ENCODE results near the gene SNX13.
"Not testable (repeated sequence)": the region's sequence is repeated elsewhere in the genome, so short reads cannot be mapped to it uniquely, and the experiment has no call there.

Gene SNX13

DNA sequence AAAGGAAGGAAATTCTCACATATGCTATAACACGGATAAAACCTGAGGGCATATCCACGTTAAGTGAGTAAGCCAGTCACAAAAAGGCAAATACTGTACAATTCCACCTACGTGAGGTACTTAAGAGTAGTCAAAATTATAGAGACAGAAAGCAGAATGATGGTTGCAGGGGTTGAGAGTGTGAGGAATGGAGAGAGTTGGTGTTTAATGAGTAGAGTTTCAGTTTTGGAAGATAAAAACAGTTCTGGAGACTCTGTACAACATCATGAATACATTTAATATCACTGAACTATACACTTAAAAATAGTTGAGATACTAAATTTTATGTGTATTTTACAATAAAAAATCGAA, 95.1 kb downstream of the SNX13 start:
- DNase-seq (ENCODE audit: low spot score) = no peak

DNA sequence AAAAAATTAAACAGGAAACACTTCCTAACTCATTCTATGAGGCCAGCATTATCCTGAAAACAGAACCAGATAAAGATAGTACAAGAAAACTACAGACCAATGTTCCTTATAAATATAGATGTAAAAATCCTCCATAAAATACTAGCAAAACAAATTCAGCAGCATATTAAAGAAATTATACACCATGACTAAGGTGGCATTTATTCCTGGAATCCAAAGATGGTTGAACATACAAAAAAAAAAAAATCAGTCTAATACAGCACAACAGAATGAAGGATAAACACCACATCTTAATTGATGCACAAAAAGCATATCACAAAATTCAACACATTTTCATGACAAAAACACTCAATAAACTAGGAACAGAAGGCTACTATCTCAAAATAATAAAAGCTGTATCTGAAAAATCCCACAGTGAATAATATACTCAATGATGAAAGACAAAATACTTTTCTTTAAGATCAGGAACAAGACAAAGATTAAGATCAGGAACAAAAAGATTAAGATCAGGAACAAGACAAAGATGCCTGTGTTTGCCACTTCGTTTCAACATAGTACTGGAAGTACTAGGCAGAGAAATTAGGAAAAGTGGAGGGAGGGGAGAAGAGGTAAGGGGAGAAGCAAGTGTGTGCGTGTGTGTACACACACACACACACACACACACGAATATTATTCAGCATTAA, 95.6 kb downstream of the SNX13 start:
- no peak for DNase-seq (ENCODE audit: low spot score)

DNA sequence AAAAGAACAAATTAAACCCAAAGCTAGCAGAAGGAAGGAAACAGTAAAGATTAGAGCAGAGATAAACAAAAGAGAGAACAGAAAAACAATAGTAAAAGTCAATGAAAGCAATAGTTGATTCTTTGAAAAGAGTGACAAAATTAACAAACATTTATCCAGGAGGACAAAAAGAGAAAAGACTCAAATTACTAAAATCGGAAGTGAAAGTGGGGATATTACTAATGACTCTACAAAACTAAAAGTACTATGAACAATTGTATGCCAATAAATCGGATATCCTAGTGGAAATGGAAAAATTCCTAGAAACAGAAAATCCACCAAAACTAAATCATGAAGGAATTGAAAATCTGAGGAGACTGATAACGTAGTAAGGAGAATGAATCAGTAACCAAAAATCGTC, 96.3 kb downstream of the SNX13 start:
- no peak for DNase-seq (ENCODE audit: low spot score)

DNA sequence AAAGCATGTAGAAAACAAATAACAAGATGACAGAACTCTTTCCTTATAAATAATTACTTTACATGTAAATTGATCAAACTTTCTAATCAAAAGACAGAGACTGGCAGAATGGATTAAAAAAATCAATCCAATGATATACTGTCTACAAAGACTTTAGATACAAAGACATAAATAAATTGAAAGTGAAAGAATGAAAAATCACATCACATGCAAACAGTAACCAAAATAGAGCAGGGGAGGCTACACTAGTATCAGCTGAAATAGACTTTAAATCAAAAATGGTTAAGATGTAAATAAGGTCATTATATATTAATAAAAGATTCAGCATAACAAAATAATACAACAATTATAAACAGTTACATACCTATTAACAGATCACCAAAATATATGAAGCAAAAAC, 97.3 kb downstream of the SNX13 start:
- no peak for DNase-seq (ENCODE audit: low spot score)

DNA sequence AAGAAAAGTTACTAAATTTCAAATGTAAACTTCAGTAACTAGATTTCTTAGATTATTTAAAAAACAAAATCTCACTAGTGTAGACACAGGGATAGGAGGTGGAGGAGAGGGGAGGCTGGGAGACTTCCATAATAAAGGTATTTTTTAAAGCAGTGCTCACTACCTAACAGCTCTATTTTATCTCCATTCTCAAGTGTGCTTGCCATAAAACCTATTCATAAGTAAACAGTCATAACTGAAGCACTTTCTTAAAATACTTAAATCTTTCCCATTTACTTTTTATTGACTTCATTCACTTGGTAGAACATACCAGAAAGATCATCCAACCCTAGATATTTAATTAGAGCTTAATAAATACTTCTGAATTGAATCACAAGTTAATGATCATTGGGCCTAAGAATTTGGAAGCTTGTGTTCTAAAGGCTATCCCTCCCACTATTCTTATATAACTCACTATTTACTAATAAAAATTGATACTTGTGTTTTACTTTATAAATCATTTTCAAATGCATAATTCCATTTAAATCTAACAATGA, 107.4 kb downstream of the SNX13 start:
- DNase-seq (ENCODE audit: low spot score) = no peak

DNA sequence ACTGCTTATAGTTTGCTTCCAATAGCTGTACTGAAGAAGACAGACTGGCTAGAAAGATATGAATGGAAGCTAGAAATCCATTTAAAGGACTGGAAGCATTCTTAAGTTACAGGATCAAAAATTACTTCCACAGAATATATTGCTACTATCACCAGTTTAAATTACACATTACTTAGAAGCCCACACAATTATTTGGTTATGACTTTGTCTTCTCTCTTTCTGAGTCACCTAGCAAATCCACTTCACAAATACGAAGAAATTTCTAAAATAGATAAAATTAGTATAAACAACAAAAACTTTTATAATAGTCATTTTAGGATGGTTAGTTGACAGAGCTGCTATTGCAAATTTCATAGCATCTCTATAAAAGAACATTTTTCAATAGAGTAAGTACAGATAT, 108.1 kb downstream of the SNX13 start:
- DNase-seq (ENCODE audit: low spot score) = no peak

DNA sequence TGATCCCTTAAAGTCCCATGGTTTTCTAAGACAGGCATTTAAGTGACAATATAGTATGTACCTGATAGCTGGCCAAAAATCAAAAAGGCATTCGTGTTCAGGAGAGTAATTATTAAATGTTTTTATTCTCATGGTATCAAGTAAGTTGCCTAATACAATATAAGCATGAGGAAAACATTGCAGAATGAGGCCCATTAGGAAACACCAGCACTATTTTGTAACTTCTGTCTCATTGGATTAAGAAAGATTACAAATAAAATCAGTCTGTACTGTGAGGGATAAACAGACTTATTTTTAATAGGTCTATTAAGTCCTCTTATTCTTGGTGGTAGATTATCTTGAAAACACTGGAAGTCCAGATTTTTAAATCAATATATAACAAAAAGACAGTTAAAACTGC, 110.1 kb downstream of the SNX13 start:
- DNase-seq (ENCODE audit: low spot score) = no peak

DNA sequence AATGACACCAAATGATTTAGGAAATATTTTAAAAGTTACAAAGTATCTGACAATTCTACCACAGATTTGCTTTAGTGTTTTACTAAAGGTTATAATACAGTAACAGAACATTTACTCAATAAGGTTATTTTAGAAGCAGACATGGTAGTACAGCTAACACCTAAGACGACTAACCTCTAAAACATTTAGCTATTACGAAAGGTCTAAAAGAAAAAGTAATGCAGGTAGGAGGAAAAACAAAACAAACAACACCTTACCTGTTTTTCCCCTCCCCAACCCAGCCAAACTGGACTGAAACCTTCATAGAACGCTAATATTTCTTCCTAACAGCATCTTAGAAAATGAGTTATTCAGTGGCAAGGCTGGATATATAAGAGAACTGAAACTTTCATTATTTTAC, 111.3 kb downstream of the SNX13 start:
- no peak for DNase-seq (ENCODE audit: low spot score)

DNA sequence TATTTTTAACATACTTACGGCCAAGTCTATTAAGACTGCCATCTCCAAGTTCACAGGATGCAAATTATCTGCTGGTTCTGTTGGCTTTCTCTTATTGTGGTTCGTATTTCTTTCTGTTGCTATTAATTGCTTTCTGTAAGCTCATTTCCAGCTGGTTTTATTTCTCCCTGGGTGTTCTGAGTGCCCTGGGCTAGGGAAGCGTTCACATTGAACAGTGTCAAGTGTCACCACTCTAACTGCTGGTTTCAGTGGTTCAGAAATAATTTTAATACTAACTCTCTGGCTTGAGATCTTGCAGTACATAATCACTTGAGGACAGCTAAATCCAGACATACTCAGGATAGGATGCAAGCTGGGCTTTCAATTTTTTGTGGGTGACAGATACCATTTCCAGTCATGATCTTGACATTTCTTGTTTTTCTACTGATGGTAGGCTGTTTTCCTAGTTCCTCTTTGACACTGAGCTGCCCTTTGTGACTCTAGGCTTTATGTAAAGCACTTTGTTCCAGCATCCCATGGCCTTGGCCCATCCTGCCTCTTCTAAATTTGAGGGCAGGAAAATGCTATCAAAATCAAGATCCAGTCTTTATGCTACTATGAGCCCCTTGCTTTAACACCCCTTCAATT, 117.6 kb downstream of the SNX13 start:
- no peak for DNase-seq (ENCODE audit: low spot score)

DNA sequence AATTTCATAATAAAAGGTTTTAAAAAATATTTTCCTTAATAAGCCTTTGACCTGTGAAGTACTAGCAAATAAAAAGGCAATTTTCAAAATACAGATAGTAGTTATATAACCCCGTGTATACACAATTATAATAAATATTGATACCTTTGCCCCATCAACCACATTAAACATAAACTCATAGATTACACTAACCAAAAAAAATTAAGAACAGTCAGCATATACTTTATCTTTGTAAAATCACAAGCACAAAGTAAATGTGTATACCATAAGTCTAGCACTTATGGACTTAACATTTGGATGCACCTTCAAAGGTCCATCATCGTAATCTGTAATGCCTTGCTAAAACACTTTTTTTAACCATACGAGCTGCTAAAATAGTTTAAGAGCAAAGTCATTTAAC, 123.4 kb downstream of the SNX13 start:
- no peak for DNase-seq (ENCODE audit: low spot score)

DNA sequence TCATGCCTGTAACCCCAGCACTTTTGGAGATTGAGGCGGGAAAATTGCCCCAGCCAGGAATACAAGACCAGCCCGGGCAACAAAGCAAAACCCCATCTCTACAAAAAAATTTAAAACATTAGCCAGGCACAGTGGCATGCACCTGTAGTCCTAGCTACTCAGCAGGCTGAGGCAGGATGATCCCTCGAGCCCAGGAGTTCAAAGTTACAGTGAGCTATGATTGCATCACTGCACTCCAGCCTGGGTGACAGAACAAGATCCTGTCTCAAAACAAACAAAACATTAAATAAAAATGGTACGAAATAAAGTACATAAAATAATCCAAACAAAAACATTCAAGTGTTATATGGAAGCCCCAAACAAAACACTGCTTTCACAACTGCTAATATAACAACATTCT, 125.0 kb downstream of the SNX13 start:
- DNase-seq (ENCODE audit: low spot score) = no peak

DNA sequence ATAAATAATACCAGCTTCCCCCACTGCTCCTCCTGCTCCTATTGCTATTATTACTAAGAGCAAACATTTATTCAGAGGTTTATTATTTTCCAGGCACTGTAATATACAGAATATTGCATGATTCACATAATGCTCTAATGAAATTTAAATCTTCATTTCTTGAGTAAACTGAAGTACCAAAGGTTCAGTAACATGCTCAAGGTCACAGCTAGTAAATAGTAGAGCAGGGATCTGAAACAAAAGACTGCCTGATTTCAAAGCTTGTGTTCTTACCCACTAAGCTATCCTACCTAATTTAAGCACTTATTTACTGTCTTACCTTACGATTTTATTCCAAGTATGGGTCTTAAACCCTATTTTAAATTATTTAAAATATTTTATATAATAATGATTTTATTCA, 126.2 kb downstream of the SNX13 start:
- no peak for DNase-seq (ENCODE audit: low spot score)

DNA sequence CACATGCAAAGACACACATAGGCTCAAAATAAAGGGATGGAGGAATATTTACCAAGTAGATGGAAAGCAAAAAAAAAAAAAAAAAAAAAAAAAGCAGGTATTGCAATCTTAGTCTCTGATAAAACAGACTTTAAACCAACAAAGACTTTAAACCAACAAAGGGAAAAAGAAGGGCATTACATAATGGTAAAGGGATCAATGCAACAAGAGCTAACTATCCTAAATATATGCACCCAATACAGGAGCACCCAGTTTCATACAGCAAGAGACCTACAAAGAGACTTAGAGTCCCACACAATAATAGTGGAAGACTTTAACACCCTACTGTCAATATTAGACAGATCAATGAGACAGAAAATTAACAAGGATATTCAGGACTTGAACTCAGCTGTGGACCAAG, 131.1 kb downstream of the SNX13 start:
- not testable (repeated sequence) for DNase-seq (ENCODE audit: low spot score)

DNA sequence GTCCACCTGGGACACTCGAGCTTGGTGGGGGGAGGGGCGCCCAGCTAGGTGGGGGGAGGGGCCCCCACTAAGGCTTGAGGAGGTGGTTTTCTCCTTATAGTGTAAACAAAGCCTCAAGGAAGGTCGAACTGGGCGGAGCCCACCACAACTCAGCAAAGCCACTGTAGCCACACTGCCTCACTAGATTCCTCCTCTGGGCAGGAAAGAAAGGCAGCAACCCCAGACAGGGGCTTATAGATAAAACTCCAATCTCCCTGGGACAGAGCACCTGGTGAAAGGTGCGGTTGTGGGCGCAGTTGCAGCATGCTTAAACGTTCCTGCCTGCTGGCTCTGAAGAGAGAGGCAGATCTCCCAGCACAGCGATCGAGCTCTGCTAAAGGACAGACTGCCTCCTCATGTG, 133.1 kb downstream of the SNX13 start:
- DNase-seq (ENCODE audit: low spot score) = no peak

DNA sequence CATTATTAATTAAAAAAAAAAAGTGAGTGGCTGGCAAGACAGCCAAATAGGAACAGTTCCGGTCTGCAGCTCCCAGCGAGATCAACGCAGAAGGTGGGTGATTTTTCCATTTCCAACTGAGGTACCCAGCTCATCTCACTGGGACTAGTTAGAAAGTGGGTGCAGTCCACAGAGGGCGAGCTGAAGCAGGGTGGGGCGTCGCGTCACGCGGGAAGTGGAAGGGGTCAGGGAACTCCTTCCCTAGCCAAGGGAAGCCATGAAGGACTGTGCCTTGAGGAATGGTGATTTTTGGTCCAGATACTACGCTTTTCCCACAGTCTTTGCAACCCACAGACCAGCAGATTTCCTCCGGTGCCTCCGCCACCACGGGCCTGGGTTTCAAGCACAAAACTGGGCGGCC, 133.7 kb downstream of the SNX13 start:
- DNase-seq (ENCODE audit: low spot score) = no peak

DNA sequence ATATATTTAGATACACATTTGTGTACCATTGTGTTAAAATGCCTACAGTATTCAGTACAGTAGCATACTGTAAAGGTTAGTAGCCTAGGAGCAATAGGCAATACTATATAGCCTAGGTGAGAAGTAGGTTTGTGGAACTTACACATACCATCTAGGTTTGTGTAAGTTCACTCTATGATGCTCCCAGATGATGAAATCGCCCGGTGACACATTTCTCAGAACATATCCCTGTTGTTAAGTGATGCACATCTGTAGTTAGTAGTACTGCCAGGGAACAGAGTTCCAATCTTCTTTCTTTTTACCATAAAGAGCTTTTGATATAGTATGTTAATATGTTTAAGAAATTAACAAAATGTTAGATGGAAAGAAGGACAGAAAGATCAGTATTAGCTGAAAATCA, 138.2 kb downstream of the SNX13 start:
- no peak for DNase-seq (ENCODE audit: low spot score)

DNA sequence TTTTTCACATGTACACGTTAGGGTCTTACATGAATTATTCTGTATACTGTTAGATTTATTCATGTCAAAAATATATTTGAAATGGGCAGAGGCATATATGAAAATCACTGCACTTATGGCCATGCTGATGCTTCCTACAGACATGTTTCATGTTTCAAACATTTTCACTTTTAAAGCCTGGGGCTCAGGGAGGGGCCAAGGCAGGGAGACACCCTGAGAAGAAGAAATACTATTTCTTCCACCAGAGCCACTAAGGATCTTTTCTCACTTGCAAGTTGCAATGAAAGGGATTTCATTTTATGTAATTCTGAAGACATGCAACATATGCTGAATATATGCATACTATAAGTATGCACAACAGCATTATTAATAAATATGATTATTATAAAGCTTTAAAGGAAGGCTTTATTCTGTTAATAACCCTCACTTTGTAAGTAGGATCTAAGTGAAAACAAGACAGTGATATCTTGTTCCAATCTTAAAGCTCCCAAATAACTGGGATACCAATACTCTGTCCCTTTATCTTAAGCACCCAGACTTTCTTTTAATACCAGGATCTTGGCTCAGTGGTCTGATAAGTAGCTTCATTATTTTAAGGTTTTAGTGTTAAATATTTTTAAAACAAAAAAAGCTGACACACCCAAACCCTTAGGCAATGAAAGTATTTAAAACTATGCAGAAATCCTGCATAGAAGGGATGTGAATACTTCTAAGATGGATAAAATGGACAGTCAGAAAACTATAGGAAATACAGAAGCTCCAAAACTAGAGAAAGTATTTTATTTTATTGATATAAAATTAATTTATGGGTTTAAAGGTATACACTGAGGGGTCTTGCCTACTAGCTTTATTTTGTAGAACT, 148.0 kb downstream of the SNX13 start:
- no peak for DNase-seq (ENCODE audit: low spot score)

DNA sequence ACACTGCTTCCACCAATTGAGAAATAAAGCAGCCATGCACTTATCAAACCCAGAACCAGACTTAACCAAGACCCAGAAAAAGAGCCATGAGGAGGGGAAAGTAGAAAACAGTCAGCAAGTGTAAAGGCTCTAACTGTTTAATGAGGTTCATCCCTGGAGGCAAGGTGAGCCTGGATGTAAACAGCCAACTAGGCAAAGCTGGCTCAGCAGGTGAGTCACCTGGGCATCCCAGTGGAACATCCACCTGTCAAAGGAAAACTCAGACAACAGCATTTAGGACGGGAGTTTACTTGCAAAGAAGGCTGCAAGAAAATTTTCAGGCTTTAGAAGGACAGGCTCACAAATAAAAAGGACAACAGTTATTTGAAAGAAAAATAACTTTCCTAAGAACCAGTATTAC, 153.0 kb downstream of the SNX13 start:
- no peak for DNase-seq (ENCODE audit: low spot score)

DNA sequence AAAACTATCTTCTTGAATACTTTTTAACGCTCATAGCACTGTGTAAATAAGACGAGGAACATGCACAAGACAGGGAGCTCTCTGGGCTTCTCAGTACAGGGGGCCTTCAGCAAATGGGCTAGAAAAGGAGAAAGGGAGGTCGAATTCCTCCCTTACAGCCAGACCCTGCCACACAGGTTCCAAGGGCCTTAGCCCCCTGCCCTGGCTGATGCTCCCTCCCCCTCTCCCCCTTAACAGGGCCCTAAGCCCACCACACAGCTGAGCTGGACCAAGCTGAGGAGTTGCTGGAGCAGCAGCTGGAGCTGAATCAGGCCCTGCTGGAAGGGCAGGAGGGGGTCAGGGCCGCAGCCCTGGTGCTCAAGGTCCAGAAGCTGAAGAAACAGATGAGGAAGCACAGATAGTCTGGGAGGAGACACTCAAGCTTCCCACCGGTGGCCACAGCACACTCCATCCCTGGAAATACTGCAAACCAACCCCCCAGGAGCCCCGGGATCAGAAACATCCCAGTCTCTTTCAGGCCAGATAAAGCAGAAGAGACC, 153.9 kb downstream of the SNX13 start:
- DNase-seq (ENCODE audit: low spot score) = no peak

DNA sequence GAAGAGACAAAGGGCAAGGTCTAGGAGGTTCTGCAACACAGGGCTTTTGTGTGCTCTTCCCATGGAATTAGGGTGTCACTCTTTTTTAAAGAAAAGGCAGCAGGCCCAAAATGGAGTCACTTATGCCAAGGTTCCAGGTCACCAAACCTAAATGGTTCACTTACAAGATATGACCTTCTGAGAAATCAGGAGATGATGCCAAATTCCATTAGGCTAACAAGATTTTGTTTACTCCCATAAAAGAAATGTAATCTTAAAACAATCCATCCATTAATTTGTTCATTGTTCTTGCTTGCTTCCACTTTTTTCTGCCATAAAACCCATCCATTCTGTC, 158.1 kb downstream of the SNX13 start:
- no peak for DNase-seq (ENCODE audit: low spot score)

DNA sequence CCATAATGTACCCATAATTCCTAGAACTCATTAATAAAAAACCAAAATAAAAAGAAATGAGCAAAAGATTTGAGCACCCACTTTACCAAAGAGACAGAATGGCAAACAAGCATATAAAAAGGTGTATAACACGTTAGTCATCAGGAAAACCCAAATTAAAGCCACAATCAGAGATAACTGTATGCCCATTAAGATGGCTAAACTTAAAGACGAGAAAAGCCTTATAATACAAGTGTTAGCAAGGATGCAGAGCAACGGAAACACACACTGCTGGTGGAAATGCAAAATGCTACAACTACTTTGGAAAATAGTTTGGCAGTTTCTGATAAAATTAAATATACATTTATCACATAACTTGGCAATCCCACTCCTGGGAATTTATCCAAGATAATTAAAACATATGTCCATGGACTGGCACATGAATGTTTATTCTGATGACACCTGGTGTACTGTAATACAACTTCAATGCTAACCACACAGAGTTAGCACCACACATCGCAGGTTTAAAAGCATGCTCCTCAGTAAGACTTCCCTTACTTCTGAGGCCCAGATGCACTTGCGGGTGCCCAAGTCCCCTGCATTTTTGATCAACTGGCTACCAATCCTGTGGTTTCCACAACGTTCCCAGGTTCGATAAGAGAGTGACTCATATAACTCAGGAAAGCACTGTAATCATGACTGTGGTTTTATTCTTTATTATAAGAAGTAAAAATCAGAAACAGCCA, 158.6 kb downstream of the SNX13 start:
- DNase-seq (ENCODE audit: low spot score) = no peak

DNA sequence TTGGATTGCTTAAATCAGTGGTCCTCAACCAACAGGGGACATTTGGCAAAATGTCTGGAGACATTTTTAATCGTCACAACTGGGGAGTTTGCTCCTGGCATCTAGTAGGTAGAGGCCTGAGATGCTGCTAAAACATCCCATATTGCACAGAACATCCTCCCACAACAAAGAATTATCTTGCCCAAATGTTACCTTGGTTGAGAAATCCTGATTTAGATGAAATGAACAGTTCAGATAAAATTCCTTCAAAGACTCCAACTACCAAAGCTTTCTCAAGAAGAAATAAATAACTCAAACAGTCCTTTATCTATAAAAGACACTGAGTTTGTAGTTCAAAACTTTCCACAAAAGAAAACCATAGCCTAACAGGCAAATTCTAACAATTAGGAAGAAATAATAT, 160.9 kb downstream of the SNX13 start:
- no peak for DNase-seq (ENCODE audit: low spot score)

Measured in ecto neural progenitor cell (in vitro differentiated cells).